ENCODE results near the gene FLT3LG. TPM values are rescaled to one million over a fixed set of nuclear protein-coding genes. Genes with fewer than 3 reads are reported as not detected.

Gene FLT3LG
- total and polyA plus RNA-seq, 4 donors: 1.2 to 5.2 (median 4.5) TPM

DNA sequence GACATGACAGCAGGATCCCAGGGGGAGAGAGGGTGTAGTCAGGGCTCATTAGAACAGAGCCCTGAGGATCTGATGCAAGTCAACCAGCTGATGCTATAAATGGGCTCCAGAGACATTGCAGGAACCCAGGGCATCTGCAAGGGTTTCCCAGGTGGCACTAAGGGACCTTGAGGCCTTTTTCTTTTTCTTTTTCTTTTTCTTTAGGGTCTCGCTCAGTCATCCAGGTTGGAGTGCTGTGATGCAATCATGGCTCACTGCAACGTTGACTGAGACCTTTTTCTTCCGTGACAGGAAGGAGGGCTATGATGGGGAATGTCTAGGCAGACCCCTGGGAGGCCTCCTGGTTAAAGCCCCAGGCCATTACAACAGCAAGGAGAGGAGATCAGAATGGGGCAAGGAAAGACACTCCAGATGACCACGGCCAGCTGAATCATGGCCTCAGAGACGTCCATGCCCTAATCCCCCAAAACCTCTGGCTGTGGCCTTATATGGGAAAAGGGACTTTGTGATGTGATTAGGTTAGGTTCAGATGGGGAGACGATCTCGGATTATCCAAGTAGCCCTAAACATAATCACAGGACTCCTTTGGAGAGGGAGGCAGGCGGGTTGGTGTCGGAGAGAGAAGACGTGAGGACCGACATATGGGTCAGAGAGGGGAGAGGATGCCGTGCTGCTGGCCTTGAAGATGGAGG, 33.9 kb downstream of the FLT3LG start:
- no peak for DNase-seq (ENCODE audit: low read depth in 4 of 6, low spot score in 6 of 6)
- 89% methylated on average over 5 of the region's 12 CpGs for WGBS (ENCODE audit: insufficient coverage)

DNA sequence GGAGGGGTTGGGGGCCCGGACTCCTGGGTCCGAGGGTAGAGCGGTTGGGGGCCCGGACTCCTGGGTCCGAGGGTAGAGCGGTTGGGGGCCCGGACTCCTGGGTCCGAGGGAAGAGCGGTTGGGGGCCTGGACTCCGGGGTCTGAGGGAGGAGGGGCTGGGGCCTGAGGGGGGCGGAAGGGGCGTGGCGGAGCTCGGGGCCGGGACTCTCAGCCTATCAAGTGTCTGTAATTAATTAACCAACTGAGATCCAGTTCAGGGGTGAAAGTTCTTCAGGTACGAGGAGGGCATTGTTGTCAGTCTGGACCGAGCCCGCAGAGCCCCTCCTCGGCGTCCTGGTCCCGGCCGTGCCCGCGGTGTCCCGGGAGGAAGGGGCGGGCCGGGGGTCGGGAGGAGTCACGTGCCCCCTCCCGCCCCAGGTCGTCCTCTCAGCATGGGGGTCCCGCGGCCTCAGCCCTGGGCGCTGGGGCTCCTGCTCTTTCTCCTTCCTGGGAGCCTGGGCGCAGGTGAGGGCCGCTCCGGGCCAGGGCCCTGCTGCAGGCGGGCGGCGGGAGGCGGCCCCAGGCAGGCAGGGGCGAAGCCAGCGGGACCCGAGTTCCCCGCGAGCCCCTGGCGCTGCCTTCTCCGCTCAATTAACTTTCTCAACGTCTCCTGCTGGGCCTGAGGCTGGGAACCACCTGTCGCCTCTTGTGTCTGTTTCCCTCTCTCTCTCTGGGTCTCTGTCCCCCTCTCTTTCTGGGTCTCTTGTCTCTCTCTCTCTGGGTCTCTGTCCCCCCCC, 39.1 kb downstream of the FLT3LG start:
- Histone ChIP-seq H3K4me3 (ENCODE audit: low read depth, low read length) (peak overlapping the region; percentile 66), H3K4me1 (ENCODE audit: control insufficient read depth, insufficient read depth, low read length) (peaks cover 23% of the 10 kb centered on the region), H3K27me3 (ENCODE audit: control insufficient read depth, insufficient read depth, low read length) (no peaks in the 10 kb centered on the region), H3K36me3 (ENCODE audit: control insufficient read depth, insufficient read depth, low read length) (peaks cover 10% of the 10 kb centered on the region), H3K27ac (ENCODE audit: low read depth, low read length) (peak overlapping the region; percentile 90), H3K9me3 (ENCODE audit: control insufficient read depth, insufficient read depth, low read length) (no peaks in the 10 kb centered on the region)
- WGBS (ENCODE audit: insufficient coverage): under 1% methylated on average over 43 of the region's 50 CpGs
- DNase-seq (ENCODE audit: low read depth in 4 of 6, low spot score in 6 of 6): peak in 1 of 6 donors; percentile 76

More for the DNA sequence above, 33.9 kb downstream of the FLT3LG start:
- Histone ChIP-seq H3K27ac (ENCODE audit: low read depth, low read length) (no peak overlapping the region), H3K9me3 (ENCODE audit: control insufficient read depth, insufficient read depth, low read length) (no peaks in the 10 kb centered on the region), H3K4me3 (ENCODE audit: low read depth, low read length) (no peak overlapping the region), H3K27me3 (ENCODE audit: control insufficient read depth, insufficient read depth, low read length) (no peaks in the 10 kb centered on the region), H3K36me3 (ENCODE audit: control insufficient read depth, insufficient read depth, low read length) (no peaks in the 10 kb centered on the region), H3K4me1 (ENCODE audit: control insufficient read depth, insufficient read depth, low read length) (peaks cover 18% of the 10 kb centered on the region)

DNA sequence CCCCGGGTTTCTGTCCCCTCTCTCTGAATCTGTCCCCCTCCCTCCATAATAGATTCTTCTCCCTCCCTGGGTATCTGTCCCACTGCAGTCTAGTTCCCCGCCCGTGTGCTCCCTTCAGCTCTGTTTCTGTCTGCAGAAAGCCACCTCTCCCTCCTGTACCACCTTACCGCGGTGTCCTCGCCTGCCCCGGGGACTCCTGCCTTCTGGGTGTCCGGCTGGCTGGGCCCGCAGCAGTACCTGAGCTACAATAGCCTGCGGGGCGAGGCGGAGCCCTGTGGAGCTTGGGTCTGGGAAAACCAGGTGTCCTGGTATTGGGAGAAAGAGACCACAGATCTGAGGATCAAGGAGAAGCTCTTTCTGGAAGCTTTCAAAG, 39.7 kb downstream of the FLT3LG start:
- WGBS (ENCODE audit: insufficient coverage): 40% methylated on average over 10 of the region's 12 CpGs
- DNase-seq (ENCODE audit: low read depth in 4 of 6, low spot score in 6 of 6): no peak
- H3K4me3 ChIP-seq (ENCODE audit: low read depth, low read length): peak overlapping the region; percentile 66
- no peaks in the 10 kb centered on the region for H3K27me3 ChIP-seq (ENCODE audit: control insufficient read depth, insufficient read depth, low read length)
- peaks cover 23% of the 10 kb centered on the region for H3K4me1 ChIP-seq (ENCODE audit: control insufficient read depth, insufficient read depth, low read length)
- peak overlapping the region; percentile 33 for H3K27ac ChIP-seq (ENCODE audit: low read depth, low read length)
- peaks cover 10% of the 10 kb centered on the region for H3K36me3 ChIP-seq (ENCODE audit: control insufficient read depth, insufficient read depth, low read length)
- no peaks in the 10 kb centered on the region for H3K9me3 ChIP-seq (ENCODE audit: control insufficient read depth, insufficient read depth, low read length)

DNA sequence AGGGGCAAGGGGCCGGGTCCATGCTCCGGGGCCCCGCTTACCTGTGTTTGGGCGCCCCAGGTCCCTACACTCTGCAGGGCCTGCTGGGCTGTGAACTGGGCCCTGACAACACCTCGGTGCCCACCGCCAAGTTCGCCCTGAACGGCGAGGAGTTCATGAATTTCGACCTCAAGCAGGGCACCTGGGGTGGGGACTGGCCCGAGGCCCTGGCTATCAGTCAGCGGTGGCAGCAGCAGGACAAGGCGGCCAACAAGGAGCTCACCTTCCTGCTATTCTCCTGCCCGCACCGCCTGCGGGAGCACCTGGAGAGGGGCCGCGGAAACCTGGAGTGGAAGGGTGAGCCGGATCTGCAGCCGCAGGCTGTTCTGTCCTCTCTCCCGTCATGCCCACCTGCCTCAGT, 40.1 kb downstream of the FLT3LG start:
- Histone ChIP-seq H3K9me3 (ENCODE audit: control insufficient read depth, insufficient read depth, low read length) (no peaks in the 10 kb centered on the region), H3K27ac (ENCODE audit: low read depth, low read length) (no peak overlapping the region), H3K27me3 (ENCODE audit: control insufficient read depth, insufficient read depth, low read length) (no peaks in the 10 kb centered on the region), H3K4me3 (ENCODE audit: low read depth, low read length) (peak overlapping the region; percentile 66), H3K36me3 (ENCODE audit: control insufficient read depth, insufficient read depth, low read length) (peaks cover 10% of the 10 kb centered on the region), H3K4me1 (ENCODE audit: control insufficient read depth, insufficient read depth, low read length) (peaks cover 23% of the 10 kb centered on the region)
- DNase-seq (ENCODE audit: low read depth in 4 of 6, low spot score in 6 of 6): no peak
- 83% methylated on average over 21 of the region's 21 CpGs for WGBS (ENCODE audit: insufficient coverage)

DNA sequence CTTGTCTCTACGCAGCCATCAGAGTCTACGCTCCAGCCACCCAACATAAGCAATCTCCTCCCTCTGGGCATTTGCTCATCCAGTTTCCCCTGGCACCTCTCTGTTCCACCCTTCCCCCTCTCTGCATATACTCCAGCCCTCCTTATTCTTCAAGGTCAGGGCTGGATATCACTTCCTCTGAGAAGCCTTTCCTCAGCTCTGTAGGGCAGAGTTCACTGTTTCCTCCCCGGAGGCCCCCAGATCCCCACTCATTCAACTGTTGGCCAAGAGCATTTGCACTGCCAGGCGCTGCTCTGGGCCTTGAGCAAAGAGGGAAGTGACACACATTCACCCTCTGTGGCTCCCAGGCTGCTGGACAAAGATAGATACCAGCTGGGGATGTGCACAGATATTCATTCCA, 41.8 kb downstream of the FLT3LG start:
- Histone ChIP-seq H3K27ac (ENCODE audit: low read depth, low read length) (no peak overlapping the region), H3K9me3 (ENCODE audit: control insufficient read depth, insufficient read depth, low read length) (no peaks in the 10 kb centered on the region), H3K36me3 (ENCODE audit: control insufficient read depth, insufficient read depth, low read length) (peaks cover 10% of the 10 kb centered on the region), H3K27me3 (ENCODE audit: control insufficient read depth, insufficient read depth, low read length) (no peaks in the 10 kb centered on the region), H3K4me3 (ENCODE audit: low read depth, low read length) (no peak overlapping the region), H3K4me1 (ENCODE audit: control insufficient read depth, insufficient read depth, low read length) (peaks cover 23% of the 10 kb centered on the region)
- DNase-seq (ENCODE audit: low read depth in 4 of 6, low spot score in 6 of 6): no peak
- WGBS (ENCODE audit: insufficient coverage): 81% methylated on average over 4 of the region's 4 CpGs

DNA sequence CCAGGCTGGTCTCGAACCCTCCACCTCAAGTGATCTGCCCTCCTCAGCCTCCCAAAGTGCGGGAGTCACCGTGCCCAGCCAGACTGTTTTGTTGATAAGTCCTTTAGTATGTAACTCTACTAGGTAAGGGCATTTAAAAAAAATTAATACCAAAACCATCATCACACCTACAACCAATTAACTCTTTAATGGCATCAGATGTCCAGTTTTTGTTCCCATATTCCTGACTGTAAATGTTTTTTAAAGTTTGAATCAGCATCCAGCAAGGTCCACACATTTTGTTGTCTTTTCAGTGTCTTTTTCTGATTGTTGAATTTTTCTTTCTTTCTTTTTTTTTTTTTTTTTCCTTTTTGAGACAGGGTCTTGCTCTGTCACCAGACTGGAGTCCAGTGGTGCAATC, 44.0 kb downstream of the FLT3LG start:
- H3K27ac ChIP-seq (ENCODE audit: low read depth, low read length): no peak overlapping the region
- H3K27me3 ChIP-seq (ENCODE audit: control insufficient read depth, insufficient read depth, low read length): no peaks in the 10 kb centered on the region
- no peak overlapping the region for H3K4me3 ChIP-seq (ENCODE audit: low read depth, low read length)
- H3K4me1 ChIP-seq (ENCODE audit: control insufficient read depth, insufficient read depth, low read length): peaks cover 11% of the 10 kb centered on the region
- DNase-seq (ENCODE audit: low read depth in 4 of 6, low spot score in 6 of 6): no peak
- no peaks in the 10 kb centered on the region for H3K9me3 ChIP-seq (ENCODE audit: control insufficient read depth, insufficient read depth, low read length)
- peaks cover 12% of the 10 kb centered on the region for H3K36me3 ChIP-seq (ENCODE audit: control insufficient read depth, insufficient read depth, low read length)
- WGBS (ENCODE audit: insufficient coverage): no CpG with 5 or more reads among the region's 3 CpGs

DNA sequence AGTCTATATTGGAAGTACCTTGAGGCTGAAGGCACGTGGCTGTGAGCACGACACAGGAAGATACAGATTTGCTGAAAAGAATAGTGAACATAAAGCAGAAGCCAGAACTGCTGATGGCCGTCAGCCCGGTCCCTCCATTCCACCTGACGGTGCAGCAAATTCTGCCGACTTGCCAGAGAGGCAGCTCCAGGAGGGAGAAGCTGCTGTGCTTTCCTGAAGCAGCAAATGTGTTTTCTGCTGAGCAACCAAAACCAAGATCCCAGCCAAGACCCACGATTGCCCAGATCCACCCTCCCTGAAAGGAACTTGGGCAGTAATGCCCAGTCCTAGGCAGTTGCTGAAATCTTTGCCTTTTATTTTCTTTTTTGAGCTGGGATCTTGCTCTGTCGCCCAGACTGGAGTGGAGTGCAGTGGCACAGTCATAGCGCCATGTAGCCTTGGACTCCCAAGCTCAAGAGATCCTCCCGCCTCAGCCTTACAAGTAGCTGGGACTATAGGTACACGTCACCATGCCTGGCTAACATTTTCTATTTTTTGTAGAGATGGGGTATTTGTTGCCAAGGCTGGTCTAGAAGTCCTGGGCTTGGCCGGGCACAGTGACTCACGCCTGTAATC, 46.8 kb downstream of the FLT3LG start:
- H3K9me3 ChIP-seq (ENCODE audit: control insufficient read depth, insufficient read depth, low read length): no peaks in the 10 kb centered on the region
- no peak overlapping the region for H3K4me3 ChIP-seq (ENCODE audit: low read depth, low read length)
- no peak overlapping the region for H3K27ac ChIP-seq (ENCODE audit: low read depth, low read length)
- H3K36me3 ChIP-seq (ENCODE audit: control insufficient read depth, insufficient read depth, low read length): peaks cover 21% of the 10 kb centered on the region
- WGBS (ENCODE audit: insufficient coverage): 81% methylated on average over 13 of the region's 13 CpGs
- DNase-seq (ENCODE audit: low read depth in 4 of 6, low spot score in 6 of 6): peak in 2 of 6 donors; percentile 31 to 44
- H3K27me3 ChIP-seq (ENCODE audit: control insufficient read depth, insufficient read depth, low read length): no peaks in the 10 kb centered on the region
- no peaks in the 10 kb centered on the region for H3K4me1 ChIP-seq (ENCODE audit: control insufficient read depth, insufficient read depth, low read length)

DNA sequence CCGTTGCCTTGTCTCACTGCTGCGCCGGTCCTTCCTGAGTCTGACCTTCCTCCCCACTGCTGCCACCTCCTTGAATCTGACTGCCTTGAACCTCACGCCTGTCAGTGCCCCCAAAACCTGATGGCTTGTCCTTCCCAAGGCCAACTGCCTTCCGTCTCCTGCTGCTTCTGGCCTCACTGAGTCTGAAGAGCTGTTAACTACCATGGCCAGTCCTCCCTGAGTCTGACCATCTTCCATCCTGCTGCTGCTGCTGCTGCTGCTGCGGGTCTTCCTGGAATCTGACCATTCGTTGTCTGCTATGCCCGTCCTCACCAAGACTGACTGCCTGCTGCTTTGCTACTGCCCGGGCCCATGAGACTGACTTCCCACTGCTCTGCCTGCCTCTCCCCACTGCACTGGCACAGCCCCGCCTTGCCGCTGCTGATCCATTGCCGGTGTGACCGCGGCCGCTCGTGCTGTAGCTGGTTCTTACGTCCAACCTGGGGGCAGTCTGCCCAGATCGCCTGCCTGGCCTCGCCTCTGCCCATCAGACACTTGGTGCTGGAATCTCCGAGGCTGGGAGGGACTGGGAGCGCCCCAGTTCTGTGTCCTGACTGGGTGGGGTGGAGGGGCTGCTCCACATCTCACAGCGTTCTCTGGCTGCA, 50.9 kb downstream of the FLT3LG start:
- Histone ChIP-seq H3K4me1 (ENCODE audit: control insufficient read depth, insufficient read depth, low read length) (peaks cover 15% of the 10 kb centered on the region), H3K27ac (ENCODE audit: low read depth, low read length) (no peak overlapping the region), H3K27me3 (ENCODE audit: control insufficient read depth, insufficient read depth, low read length) (no peaks in the 10 kb centered on the region), H3K4me3 (ENCODE audit: low read depth, low read length) (no peak overlapping the region), H3K36me3 (ENCODE audit: control insufficient read depth, insufficient read depth, low read length) (peaks cover 21% of the 10 kb centered on the region), H3K9me3 (ENCODE audit: control insufficient read depth, insufficient read depth, low read length) (no peaks in the 10 kb centered on the region)
- 89% methylated on average over 17 of the region's 22 CpGs for WGBS (ENCODE audit: insufficient coverage)
- no peak for DNase-seq (ENCODE audit: low read depth in 4 of 6, low spot score in 6 of 6)

DNA sequence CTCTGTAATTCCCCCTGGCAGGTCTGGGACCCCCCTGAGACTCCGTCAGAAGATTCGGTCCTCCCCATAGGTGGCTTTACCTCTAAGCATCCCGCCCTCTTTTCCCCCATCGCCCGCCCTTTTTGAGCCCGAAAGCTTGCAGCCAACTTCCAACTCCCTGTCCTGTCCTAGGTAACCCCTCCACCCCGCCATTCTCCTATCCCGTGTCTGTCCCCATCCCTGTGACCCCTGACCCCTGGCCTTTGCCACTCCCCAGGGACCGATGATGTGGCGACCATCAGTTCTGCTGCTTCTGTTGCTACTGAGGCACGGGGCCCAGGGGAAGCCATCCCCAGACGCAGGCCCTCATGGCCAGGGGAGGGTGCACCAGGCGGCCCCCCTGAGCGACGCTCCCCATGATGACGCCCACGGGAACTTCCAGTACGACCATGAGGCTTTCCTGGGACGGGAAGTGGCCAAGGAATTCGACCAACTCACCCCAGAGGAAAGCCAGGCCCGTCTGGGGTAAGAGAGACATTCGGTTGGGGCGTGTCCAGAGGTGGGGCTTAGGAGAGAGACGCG, 54.3 kb downstream of the FLT3LG start:
- Histone ChIP-seq H3K4me3 (ENCODE audit: low read depth, low read length) (peak overlapping the region; percentile 62), H3K4me1 (ENCODE audit: control insufficient read depth, insufficient read depth, low read length) (peaks cover 19% of the 10 kb centered on the region), H3K27ac (ENCODE audit: low read depth, low read length) (peak overlapping the region; percentile 60), H3K27me3 (ENCODE audit: control insufficient read depth, insufficient read depth, low read length) (no peaks in the 10 kb centered on the region), H3K36me3 (ENCODE audit: control insufficient read depth, insufficient read depth, low read length) (peaks cover 23% of the 10 kb centered on the region), H3K9me3 (ENCODE audit: control insufficient read depth, insufficient read depth, low read length) (no peaks in the 10 kb centered on the region)
- DNase-seq (ENCODE audit: low read depth in 4 of 6, low spot score in 6 of 6): no peak
- WGBS (ENCODE audit: insufficient coverage): 35% methylated on average over 18 of the region's 25 CpGs
